Upper lobe of left lung (tissue), 4 donors: Measurements from ENCODE around the gene PUS1.

ENCODE experiments used
- CTCF ChIP-seq, 6 experiments: fragments of 450-650 bp in 4 of 6; fragments of 200-600 bp in 2 of 6; sonication (generic) in 2 of 6; IDR thresholded peaks; one replicate each; pipeline ENCODE4 v1.5.1; 2016 to 2019; ENCODE audit warnings: antibody characterized with exemption in 6 of 6
- POLR2A ChIP-seq, 4 donors: fragments of 450-650 bp; IDR thresholded peaks; one replicate each; pipeline ENCODE4 v1.5.1; 2016 to 2017; ENCODE audit warnings: antibody characterized with exemption in 4 of 4, mild to moderate bottlenecking in 2 of 4

GRCh38 chr12:131933387-131933786 lies 4.3 kb downstream of the PUS1 start:
- TF ChIP-seq POLR2A (IDR thresholded peaks at IDR 0.05) (no peak), CTCF (IDR thresholded peaks at IDR 0.05) (no peak)
